ENCODE measurements around the gene MPDZ.

Gene MPDZ

DNA sequence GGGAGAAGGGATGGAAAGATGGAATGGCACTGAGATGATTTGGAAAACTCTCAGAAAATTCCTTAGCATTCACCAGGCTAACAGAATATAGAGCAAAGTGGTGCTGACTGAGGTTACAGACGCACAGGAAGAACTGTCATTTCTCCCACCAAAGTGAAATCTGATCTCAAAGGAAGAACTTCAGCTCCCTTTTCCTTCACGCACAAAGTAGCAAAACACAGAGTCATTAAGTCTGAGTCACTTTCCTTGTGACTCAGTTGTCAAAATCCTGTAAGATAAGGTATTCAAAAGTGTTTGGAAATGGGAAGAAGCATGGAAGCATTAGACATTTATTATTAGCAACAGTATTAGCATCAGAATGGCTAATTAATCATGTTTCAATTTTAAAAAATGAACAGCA is 11.7 kb downstream of the MPDZ start:
- H3K36me3 ChIP-seq (replicated peaks in 1 of 2; ENCODE audit: control insufficient read depth in 2 of 2, insufficient read depth in 2 of 2, low read length in 2 of 2): peaks cover 0 to 10% of the 10 kb centered on the region in 2 donors

DNA sequence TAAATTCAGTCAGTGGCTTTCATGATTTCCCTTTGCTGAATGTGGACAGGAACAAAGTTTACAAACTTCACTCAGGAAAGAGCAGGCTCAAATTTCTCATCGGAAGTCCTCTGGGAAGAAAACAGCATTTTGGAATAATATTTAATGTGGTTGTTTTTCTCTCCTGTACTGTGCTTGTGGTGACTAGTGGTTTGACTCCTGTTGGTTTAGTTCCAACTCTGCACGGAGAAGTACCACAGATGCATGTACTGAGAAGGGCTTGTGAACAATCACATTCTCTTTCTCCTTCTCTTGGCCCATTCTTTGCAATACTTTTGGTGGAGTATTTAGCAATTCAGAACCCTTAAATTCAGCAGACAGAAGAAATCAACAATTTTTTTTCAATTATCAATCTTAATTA is 13.3 kb downstream of the MPDZ start:
- H3K36me3 ChIP-seq (replicated peaks in 1 of 2; ENCODE audit: control insufficient read depth in 2 of 2, insufficient read depth in 2 of 2, low read length in 2 of 2): peaks cover 0 to 10% of the 10 kb centered on the region in 2 donors
- WGBS, 2 donors (ENCODE audit: extremely low coverage in 2 of 2, insufficient read length in 2 of 2, insufficient replicate concordance in 1 of 2): no CpG with 5 or more reads among the region's 2 CpGs
- no peak overlapping the region for H4K8ac ChIP-seq (ENCODE audit: low read depth, low read length)
- H3K14ac ChIP-seq (ENCODE audit: low read length): no peak overlapping the region
- H4K91ac ChIP-seq (ENCODE audit: low read depth, low read length, poor library complexity): no peak overlapping the region
- H2BK15ac ChIP-seq (ENCODE audit: low read length): no peak overlapping the region
- no peak overlapping the region for H2BK12ac ChIP-seq (ENCODE audit: low read length)
- H2BK120ac ChIP-seq (ENCODE audit: low read depth, low read length): no peak overlapping the region
- peaks cover 0 to 4% of the 10 kb centered on the region in 2 donors for H3K9me3 ChIP-seq (replicated peaks in 1 of 2; ENCODE audit: control insufficient read depth in 2 of 2, insufficient read depth in 1 of 2, low read depth in 1 of 2, low read length in 2 of 2)
- H3K27me3 ChIP-seq (ENCODE audit: control insufficient read depth in 3 of 3, insufficient read depth in 3 of 3, low read depth in 1 of 3, low read length in 3 of 3): no peaks in the 10 kb centered on the region
- H3K4me3 ChIP-seq (ENCODE audit: low read length in 2 of 2): no peak overlapping the region
- no peak overlapping the region for H2BK5ac ChIP-seq (ENCODE audit: low read length)
- H3K27ac ChIP-seq (replicated peaks; ENCODE audit: low read length): no peak overlapping the region
- no peak overlapping the region for H3K23ac ChIP-seq (ENCODE audit: low read depth, low read length, poor library complexity)
- H3K18ac ChIP-seq (ENCODE audit: low read length): no peak overlapping the region
- H3K4me1 ChIP-seq (ENCODE audit: control insufficient read depth in 2 of 2, insufficient read depth in 1 of 2, low read depth in 1 of 2, low read length in 2 of 2): peaks cover 3 to 10% of the 10 kb centered on the region in 2 donors
- no peak overlapping the region for H2AK5ac ChIP-seq (ENCODE audit: low read depth, low read length)
- H3K9ac ChIP-seq (ENCODE audit: low read depth, low read length, poor library complexity): no peak overlapping the region
- H3K4ac ChIP-seq (ENCODE audit: low read length): no peak overlapping the region
- no peak for DNase-seq (ENCODE audit: low spot score)
- H3K79me1 ChIP-seq (ENCODE audit: low read depth, low read length): peaks cover 1% of the 10 kb centered on the region
- no peak overlapping the region for H3K4me2 ChIP-seq (ENCODE audit: insufficient read depth, low read length, poor library complexity, severe bottlenecking)
- no peak overlapping the region for H2AFZ ChIP-seq (ENCODE audit: low read length)

More for the DNA sequence above, 11.7 kb downstream of the MPDZ start:
- Histone ChIP-seq H3K18ac (ENCODE audit: low read length) (no peak overlapping the region), H3K27me3 (ENCODE audit: control insufficient read depth in 3 of 3, insufficient read depth in 3 of 3, low read depth in 1 of 3, low read length in 3 of 3) (no peaks in the 10 kb centered on the region), H3K27ac (replicated peaks; ENCODE audit: low read length) (no peak overlapping the region), H3K9ac (ENCODE audit: low read depth, low read length, poor library complexity) (no peak overlapping the region), H3K4me1 (ENCODE audit: control insufficient read depth in 2 of 2, insufficient read depth in 1 of 2, low read depth in 1 of 2, low read length in 2 of 2) (peaks cover 3 to 10% of the 10 kb centered on the region in 2 donors), H3K4me2 (ENCODE audit: insufficient read depth, low read length, poor library complexity, severe bottlenecking) (no peak overlapping the region), H3K14ac (ENCODE audit: low read length) (no peak overlapping the region), H3K79me1 (ENCODE audit: low read depth, low read length) (peaks cover 2% of the 10 kb centered on the region), H2BK12ac (ENCODE audit: low read length) (no peak overlapping the region), H4K8ac (ENCODE audit: low read depth, low read length) (no peak overlapping the region), H3K9me3 (replicated peaks in 1 of 2; ENCODE audit: control insufficient read depth in 2 of 2, insufficient read depth in 1 of 2, low read depth in 1 of 2, low read length in 2 of 2) (no peaks in the 10 kb centered on the region), H2AK5ac (ENCODE audit: low read depth, low read length) (no peak overlapping the region), H2BK5ac (ENCODE audit: low read length) (no peak overlapping the region), H2BK120ac (ENCODE audit: low read depth, low read length) (no peak overlapping the region), H3K4ac (ENCODE audit: low read length) (no peak overlapping the region), H3K23ac (ENCODE audit: low read depth, low read length, poor library complexity) (no peak overlapping the region), H2AFZ (ENCODE audit: low read length) (no peak overlapping the region), H3K4me3 (ENCODE audit: low read length in 2 of 2) (no peak overlapping the region), H2BK15ac (ENCODE audit: low read length) (no peak overlapping the region), H4K91ac (ENCODE audit: low read depth, low read length, poor library complexity) (no peak overlapping the region)
- no CpG with 5 or more reads among the region's 2 CpGs for WGBS, 2 donors (ENCODE audit: extremely low coverage in 2 of 2, insufficient read length in 2 of 2, insufficient replicate concordance in 1 of 2)
- DNase-seq (ENCODE audit: low spot score): no peak

GRCh38 chr9:13264788-13265187 is 14.7 kb downstream of the MPDZ start:
- no peak for DNase-seq (ENCODE audit: low spot score)
- Histone ChIP-seq H3K36me3 (replicated peaks in 1 of 2; ENCODE audit: control insufficient read depth in 2 of 2, insufficient read depth in 2 of 2, low read length in 2 of 2) (peaks cover 0 to 10% of the 10 kb centered on the region in 2 donors), H2AFZ (ENCODE audit: low read length) (no peak overlapping the region), H2BK120ac (ENCODE audit: low read depth, low read length) (no peak overlapping the region), H3K4me3 (ENCODE audit: low read length in 2 of 2) (no peak overlapping the region), H3K4ac (ENCODE audit: low read length) (no peak overlapping the region), H3K9me3 (replicated peaks in 1 of 2; ENCODE audit: control insufficient read depth in 2 of 2, insufficient read depth in 1 of 2, low read depth in 1 of 2, low read length in 2 of 2) (peaks cover 0 to 12% of the 10 kb centered on the region in 2 donors), H3K79me1 (ENCODE audit: low read depth, low read length) (no peaks in the 10 kb centered on the region), H4K91ac (ENCODE audit: low read depth, low read length, poor library complexity) (no peak overlapping the region), H3K4me1 (ENCODE audit: control insufficient read depth in 2 of 2, insufficient read depth in 1 of 2, low read depth in 1 of 2, low read length in 2 of 2) (peaks cover 3 to 10% of the 10 kb centered on the region in 2 donors), H2BK15ac (ENCODE audit: low read length) (no peak overlapping the region), H3K4me2 (ENCODE audit: insufficient read depth, low read length, poor library complexity, severe bottlenecking) (no peak overlapping the region), H3K14ac (ENCODE audit: low read length) (no peak overlapping the region), H4K8ac (ENCODE audit: low read depth, low read length) (no peak overlapping the region), H2AK5ac (ENCODE audit: low read depth, low read length) (no peak overlapping the region), H3K18ac (ENCODE audit: low read length) (no peak overlapping the region), H3K27ac (replicated peaks; ENCODE audit: low read length) (no peak overlapping the region), H3K23ac (ENCODE audit: low read depth, low read length, poor library complexity) (no peak overlapping the region), H2BK5ac (ENCODE audit: low read length) (no peak overlapping the region), H3K9ac (ENCODE audit: low read depth, low read length, poor library complexity) (no peak overlapping the region), H2BK12ac (ENCODE audit: low read length) (no peak overlapping the region), H3K27me3 (ENCODE audit: control insufficient read depth in 3 of 3, insufficient read depth in 3 of 3, low read depth in 1 of 3, low read length in 3 of 3) (no peaks in the 10 kb centered on the region)

DNA sequence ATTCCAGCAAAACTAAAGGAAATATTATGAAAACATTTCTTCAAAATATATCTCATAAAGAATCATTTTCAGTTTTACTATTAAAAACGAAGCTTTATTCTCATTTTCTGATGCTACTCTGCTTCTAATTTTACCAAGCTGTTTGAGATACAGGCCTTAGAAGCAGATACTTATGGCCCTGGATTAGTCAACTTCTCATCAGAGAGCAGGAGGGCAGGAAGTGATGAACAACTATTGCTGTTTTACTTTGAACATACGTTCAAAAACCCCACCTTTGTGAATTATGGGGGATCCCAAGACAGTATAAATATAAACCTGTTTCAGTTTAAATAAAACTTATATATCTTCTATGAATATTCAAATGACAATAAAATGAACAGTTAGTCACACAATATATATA is 16.0 kb downstream of the MPDZ start:
- Histone ChIP-seq H2BK12ac (ENCODE audit: low read length) (no peak overlapping the region), H2AK5ac (ENCODE audit: low read depth, low read length) (no peak overlapping the region), H3K4me2 (ENCODE audit: insufficient read depth, low read length, poor library complexity, severe bottlenecking) (no peak overlapping the region), H2BK120ac (ENCODE audit: low read depth, low read length) (no peak overlapping the region), H2BK5ac (ENCODE audit: low read length) (no peak overlapping the region), H3K9me3 (replicated peaks in 1 of 2; ENCODE audit: control insufficient read depth in 2 of 2, insufficient read depth in 1 of 2, low read depth in 1 of 2, low read length in 2 of 2) (peaks cover 0 to 12% of the 10 kb centered on the region in 2 donors), H3K9ac (ENCODE audit: low read depth, low read length, poor library complexity) (no peak overlapping the region), H4K91ac (ENCODE audit: low read depth, low read length, poor library complexity) (no peak overlapping the region), H3K4me1 (ENCODE audit: control insufficient read depth in 2 of 2, insufficient read depth in 1 of 2, low read depth in 1 of 2, low read length in 2 of 2) (peaks cover 3 to 8% of the 10 kb centered on the region in 2 donors), H3K79me1 (ENCODE audit: low read depth, low read length) (no peaks in the 10 kb centered on the region), H3K23ac (ENCODE audit: low read depth, low read length, poor library complexity) (no peak overlapping the region), H3K14ac (ENCODE audit: low read length) (no peak overlapping the region), H2BK15ac (ENCODE audit: low read length) (no peak overlapping the region), H3K4me3 (ENCODE audit: low read length in 2 of 2) (no peak overlapping the region), H3K4ac (ENCODE audit: low read length) (no peak overlapping the region), H3K18ac (ENCODE audit: low read length) (no peak overlapping the region), H4K8ac (ENCODE audit: low read depth, low read length) (no peak overlapping the region), H3K27me3 (ENCODE audit: control insufficient read depth in 3 of 3, insufficient read depth in 3 of 3, low read depth in 1 of 3, low read length in 3 of 3) (no peaks in the 10 kb centered on the region), H2AFZ (ENCODE audit: low read length) (no peak overlapping the region), H3K36me3 (replicated peaks in 1 of 2; ENCODE audit: control insufficient read depth in 2 of 2, insufficient read depth in 2 of 2, low read length in 2 of 2) (peaks cover 0 to 11% of the 10 kb centered on the region in 2 donors), H3K27ac (replicated peaks; ENCODE audit: low read length) (no peak overlapping the region)
- WGBS, 2 donors (ENCODE audit: extremely low coverage in 2 of 2, insufficient read length in 2 of 2, insufficient replicate concordance in 1 of 2): no CpG with 5 or more reads among the region's 2 CpGs
- no peak for DNase-seq (ENCODE audit: low spot score)

Data from neuronal stem cell (in vitro differentiated cells).